Activated T-cell treated with anti-CD3 and anti-CD28 coated beads, Interleukin-2, amount 50 U/mL, for 4 hours (primary cell): ENCODE measurements around the gene MYBPH. TPM values are rescaled to one million over a fixed set of nuclear protein-coding genes. Genes with fewer than 3 reads are reported as not detected.

Experiments used
- ATAC-seq, 2 donors: fragments of 200-7000 bp; cut with Tn5 transposase; one replicate each; pipeline ENCODE4 v1.10.0; 2021
- DNase-seq: peaks from one replicate; pipeline ENCODE4 v3.0.0-alpha.2; 2020
- H3K27me3 Mint-ChIP-seq: one replicate; pipeline ENCODE4 v1.8.0; 2021; ENCODE audit warnings: low read depth, mixed read lengths
- H3K36me3 Mint-ChIP-seq: one replicate; pipeline ENCODE4 v1.8.0; 2022; ENCODE audit warnings: mixed read lengths; ENCODE audit not compliant: insufficient read depth
- H3K4me1 Mint-ChIP-seq: one replicate; pipeline ENCODE4 v1.8.0; 2021; ENCODE audit warnings: low read depth, mixed read lengths
- H3K4me3 Mint-ChIP-seq: one replicate; pipeline ENCODE4 v1.8.0; 2021; ENCODE audit warnings: mild to moderate bottlenecking, moderate library complexity, mixed read lengths
- H3K9me3 Mint-ChIP-seq: one replicate; pipeline ENCODE4 v1.8.0; 2021; ENCODE audit warnings: mixed read lengths
- total RNA-seq, 3 donors: library from RNA; stranded (reverse); gene quantifications; one replicate each; pipeline ENCODE4 v1.2.1, GENCODE V29; 2021

MYBPH gene
- total RNA-seq, 3 donors from 2014 or later: not detected

DNA sequence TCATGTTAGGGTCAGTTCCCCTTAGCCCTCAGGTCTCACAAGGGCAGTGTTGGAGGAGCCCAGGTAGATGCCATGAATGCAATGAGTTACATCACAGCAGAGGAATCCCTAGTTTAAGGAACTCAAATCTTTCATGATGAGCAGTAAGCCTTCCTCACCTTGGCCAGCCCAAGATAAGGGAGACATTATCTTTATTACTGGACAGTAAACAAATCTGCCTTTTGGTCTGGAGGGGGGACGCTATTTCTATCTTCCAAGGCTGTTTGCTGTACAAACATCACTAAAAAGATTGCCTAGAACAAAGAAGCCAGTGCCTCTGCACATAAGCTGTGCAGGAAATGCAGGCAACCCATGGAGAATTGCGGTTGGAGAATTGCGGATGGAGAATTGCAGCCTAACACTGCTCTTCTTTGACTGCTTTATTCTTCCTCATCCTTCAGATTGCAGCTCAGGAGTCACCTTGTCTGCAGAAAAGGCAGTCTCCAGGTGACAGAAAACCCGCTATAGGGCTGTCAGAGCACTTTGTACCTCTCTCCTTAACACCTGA is 13.1 kb upstream of the MYBPH start:
- Mint-ChIP-seq H3K4me3 (no peak overlapping the region), H3K36me3 (no peaks in the 10 kb centered on the region), H3K9me3 (no peaks in the 10 kb centered on the region), H3K27me3 (peaks cover 2% of the 10 kb centered on the region), H3K4me1 (no peaks in the 10 kb centered on the region)
- DNase-seq: no peak
- no peak for ATAC-seq

DNA sequence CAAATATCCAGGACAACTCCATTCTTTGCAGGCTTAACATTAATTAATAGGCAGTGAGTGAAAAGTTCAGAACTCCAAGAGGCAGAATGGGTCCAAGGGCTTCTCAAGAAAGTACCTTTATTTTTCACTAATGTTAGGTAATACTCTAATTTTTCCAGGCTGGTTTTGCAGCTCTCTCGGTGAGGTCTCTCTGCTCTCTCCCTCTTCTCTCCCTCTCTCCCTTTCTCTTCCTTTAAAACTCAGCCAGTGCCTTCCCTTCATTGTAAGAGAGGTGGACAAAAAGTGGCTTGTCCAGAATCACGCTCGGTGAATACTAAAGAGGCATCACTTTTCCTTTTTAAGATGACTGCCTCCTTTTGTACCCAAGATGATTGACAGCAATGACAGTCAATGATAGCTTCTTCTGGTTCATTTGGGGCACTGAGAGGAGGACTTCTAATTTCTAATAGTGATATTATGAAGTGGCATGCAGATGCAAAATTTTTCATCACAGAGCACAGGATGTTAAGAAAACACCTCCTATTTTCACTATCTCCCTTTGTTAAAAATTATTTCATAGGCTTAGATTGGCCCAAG is 12.2 kb upstream of the MYBPH start:
- no peaks in the 10 kb centered on the region for H3K4me1 Mint-ChIP-seq
- DNase-seq (no peak), ATAC-seq (no peak)
- H3K9me3 Mint-ChIP-seq: no peaks in the 10 kb centered on the region
- H3K4me3 Mint-ChIP-seq: no peak overlapping the region
- no peaks in the 10 kb centered on the region for H3K36me3 Mint-ChIP-seq
- peaks cover 2% of the 10 kb centered on the region for H3K27me3 Mint-ChIP-seq

DNA sequence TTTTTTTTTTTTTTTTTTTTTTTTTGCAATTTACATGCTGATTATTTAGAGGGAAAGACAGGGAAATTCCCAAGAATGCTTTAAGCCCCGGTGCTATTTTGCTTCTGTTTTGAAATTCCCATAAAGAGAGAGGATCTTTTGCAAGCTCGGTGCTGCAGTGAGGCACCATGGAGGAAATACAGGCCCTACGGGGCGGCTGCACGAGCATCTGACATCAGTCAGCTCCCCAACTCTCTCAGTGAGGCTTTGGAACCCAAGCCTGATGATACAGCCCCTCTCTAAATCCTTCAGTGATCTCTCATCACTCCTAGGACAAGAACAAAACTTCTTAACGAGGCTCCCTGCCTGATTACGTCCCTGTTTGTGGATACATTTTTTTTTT is 11.7 kb upstream of the MYBPH start:
- H3K36me3 Mint-ChIP-seq: no peaks in the 10 kb centered on the region
- DNase-seq (no peak), ATAC-seq (no peak)
- no peaks in the 10 kb centered on the region for H3K9me3 Mint-ChIP-seq
- H3K4me3 Mint-ChIP-seq: no peak overlapping the region
- peaks cover 2% of the 10 kb centered on the region for H3K27me3 Mint-ChIP-seq
- H3K4me1 Mint-ChIP-seq: no peaks in the 10 kb centered on the region

DNA sequence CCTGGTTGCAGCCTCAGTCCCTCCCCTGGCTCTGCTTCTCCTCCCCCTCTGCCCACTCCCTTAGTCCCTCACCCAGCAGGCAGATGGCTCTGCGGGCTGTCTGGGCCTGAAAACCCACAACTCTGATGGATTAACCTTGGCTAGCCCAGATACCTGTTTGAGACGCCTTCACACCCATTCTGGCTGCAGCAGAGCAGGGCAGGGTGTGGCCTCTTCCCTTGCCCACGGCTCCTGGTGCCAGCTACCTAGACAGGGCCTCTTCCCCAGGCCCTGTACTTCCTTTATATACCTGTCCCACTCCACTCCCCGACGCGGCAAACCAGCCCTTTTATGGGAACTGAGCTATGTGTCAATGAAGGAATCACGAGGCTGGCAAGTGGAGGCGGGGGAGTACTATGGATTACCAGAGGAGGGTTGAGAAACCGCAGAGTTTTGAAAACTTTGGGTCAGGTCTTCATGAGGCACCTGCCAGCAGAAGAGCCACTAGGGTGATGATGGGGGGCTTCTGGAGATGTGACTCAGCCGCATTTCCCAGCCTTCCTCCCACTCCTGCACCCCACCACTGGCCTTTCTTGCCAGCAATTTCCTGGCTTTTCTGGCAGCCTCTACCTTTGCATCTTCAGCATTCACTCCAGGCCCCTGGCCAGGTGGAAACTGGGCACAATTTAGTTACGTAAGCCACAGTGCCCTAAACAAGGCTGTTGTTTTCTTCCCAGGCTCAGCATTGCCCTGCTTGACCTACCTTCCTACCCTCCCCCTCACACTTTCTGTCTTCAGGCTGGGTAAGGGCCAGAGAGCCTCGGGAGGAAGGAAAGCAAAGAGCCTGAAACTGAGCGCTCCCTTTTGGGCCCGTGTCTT is 11.0 kb upstream of the MYBPH start, which contains the start of gene CHI3L1:
Gene CHI3L1, minus strand, starts transcription at position 259 of the 858 bp plus-strand sequence. Its CDS starts 81 bp downstream, at position 178.
- ATAC-seq: no peak
- Mint-ChIP-seq H3K36me3 (no peaks in the 10 kb centered on the region), H3K4me3 (no peak within 1 kb of the TSS), H3K27me3 (peaks cover 2% of the 10 kb centered on the region), H3K9me3 (no peaks in the 10 kb centered on the region), H3K4me1 (no peaks in the 10 kb centered on the region)
- DNase-seq: no peak

DNA sequence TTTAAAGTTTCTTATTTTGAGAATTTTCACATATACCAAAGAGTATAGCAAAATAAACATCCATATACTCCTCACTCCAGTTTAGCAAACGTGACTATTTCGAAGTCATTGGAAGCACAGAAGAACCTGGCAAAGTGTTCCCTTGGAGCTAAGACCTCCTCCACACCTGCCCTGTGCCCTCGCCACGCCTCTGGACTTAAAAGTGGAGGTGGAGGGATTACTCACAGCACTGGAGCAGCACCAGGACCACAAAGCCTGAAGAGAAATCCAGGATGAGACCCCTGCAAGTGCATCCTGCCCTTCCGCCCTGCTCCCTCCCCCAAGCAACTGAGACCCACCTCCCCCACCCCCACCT is 10.4 kb upstream of the MYBPH start:
- Mint-ChIP-seq H3K4me1 (no peaks in the 10 kb centered on the region), H3K36me3 (no peaks in the 10 kb centered on the region), H3K27me3 (peaks cover 2% of the 10 kb centered on the region), H3K4me3 (no peak overlapping the region), H3K9me3 (no peaks in the 10 kb centered on the region)
- DNase-seq (no peak), ATAC-seq (no peak)

DNA sequence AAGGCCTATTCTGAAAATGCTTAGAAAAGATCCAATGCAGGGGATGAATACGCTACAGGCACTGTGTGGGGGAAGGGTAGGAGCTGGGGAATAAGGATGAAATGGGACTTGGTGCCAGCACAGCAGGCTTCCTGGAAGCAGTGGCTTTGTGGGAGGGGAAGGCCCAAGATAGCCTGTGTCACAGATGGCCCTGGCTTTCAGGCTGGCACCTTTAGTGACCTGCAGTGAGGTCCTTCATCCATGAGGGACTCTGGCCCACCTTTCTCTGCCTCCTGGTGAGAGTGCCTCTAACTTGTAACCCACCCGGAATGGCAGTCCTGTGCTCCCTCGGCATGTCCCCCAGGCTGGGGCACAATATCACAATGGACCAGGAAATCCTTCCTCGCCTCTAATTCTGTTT is 10.0 kb upstream of the MYBPH start:
- no peak overlapping the region for H3K4me3 Mint-ChIP-seq
- ATAC-seq (no peak), DNase-seq (no peak)
- peaks cover 2% of the 10 kb centered on the region for H3K27me3 Mint-ChIP-seq
- no peaks in the 10 kb centered on the region for H3K9me3 Mint-ChIP-seq
- no peaks in the 10 kb centered on the region for H3K4me1 Mint-ChIP-seq
- H3K36me3 Mint-ChIP-seq: no peaks in the 10 kb centered on the region

DNA sequence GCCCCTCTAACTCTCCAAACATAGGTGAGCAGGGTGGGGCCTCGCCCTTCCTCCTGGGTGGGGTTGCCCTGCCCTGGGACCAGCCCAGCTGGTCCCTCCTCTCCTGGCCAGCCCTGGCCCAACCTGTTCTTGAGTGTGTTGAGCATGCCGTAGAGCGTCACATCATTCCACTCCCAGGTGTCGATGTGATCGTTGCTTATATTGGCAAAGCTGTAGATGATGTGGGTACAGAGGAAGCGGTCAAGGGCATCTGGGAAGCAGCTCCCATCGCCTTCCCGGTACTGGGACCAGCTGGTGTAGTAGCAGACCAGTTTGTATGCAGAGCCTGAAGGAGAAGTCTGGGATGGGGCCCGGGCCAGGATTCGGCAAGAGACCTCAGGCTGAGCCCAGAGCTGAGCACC is 9.4 kb upstream of the MYBPH start:
- DNase-seq: no peak
- Mint-ChIP-seq H3K4me3 (no peak overlapping the region), H3K27me3 (peaks cover 2% of the 10 kb centered on the region), H3K4me1 (no peaks in the 10 kb centered on the region), H3K9me3 (no peaks in the 10 kb centered on the region), H3K36me3 (no peaks in the 10 kb centered on the region)
- ATAC-seq: no peak

DNA sequence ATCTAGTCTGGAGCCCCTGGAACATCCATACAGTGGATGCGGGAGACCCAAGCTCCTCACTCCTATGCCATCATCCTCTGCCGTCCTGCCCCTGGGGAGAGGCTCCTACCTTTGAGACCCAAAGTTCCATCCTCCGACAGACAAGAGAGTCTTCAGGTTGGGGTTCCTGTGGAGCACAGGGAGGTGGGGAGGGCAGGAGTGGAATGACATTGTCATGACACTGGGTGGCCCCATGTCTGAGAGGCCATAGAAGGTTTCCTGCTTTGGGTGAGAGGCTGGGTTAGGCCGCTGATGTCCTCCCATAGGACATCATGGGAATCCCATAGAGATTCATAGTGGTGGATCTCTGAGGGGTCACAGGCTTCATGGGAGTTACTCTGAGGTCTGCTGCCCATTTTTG is 8.8 kb upstream of the MYBPH start:
- no peak overlapping the region for H3K4me3 Mint-ChIP-seq
- no peak for ATAC-seq
- no peaks in the 10 kb centered on the region for H3K4me1 Mint-ChIP-seq
- H3K27me3 Mint-ChIP-seq: peaks cover 2% of the 10 kb centered on the region
- no peaks in the 10 kb centered on the region for H3K9me3 Mint-ChIP-seq
- H3K36me3 Mint-ChIP-seq: no peaks in the 10 kb centered on the region
- DNase-seq: no peak

DNA sequence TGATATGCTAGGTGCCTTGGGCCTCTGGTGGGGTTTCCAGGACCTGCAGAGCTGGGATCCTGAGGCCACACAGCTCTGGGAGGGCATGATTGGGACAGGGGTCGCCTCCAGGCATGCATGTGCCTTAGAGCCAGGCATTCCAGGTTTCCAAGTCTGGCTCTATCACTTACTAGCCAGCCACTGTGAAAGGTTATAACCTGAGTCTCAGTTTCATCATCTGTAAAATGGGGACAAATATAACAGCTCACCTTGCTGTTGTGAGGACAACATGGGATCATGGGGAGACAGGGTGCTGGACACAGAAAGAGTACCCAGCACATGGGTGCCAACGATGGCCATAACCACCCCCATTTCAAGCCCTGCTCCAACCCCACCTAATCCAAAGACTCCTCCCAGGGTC is 8.2 kb upstream of the MYBPH start:
- H3K9me3 Mint-ChIP-seq: no peaks in the 10 kb centered on the region
- no peak for DNase-seq
- H3K27me3 Mint-ChIP-seq: peaks cover 2% of the 10 kb centered on the region
- H3K36me3 Mint-ChIP-seq: no peaks in the 10 kb centered on the region
- H3K4me3 Mint-ChIP-seq: no peak overlapping the region
- ATAC-seq: no peak
- no peaks in the 10 kb centered on the region for H3K4me1 Mint-ChIP-seq

DNA sequence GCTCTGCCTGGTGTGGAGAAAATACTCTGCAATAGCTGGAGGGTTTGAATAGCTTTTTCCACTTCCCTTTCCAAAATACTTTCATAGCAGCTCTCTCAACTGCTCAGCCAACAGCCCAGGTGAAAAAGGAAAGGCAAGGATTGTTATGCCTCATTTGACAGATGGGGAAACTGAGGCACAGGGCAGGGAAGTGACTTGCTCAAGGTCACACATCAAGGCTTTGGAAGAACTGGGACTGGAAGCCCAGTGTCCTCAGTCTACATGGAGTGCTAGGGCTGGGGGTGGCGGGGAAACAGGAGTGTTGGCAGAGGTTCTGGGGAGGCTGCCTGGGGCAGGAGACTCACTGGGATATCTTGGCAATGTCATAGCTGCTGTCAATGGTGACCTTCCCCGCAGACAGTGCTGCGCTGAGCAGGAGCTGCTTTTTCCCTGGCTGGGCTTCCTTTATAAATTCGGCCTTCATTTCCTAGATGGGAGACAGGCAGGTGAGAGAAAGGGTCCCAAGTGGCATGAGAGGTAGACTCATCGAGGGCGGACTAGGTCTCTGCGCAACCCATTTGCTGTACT is 6.8 kb upstream of the MYBPH start:
- ATAC-seq (no peak), DNase-seq (no peak)
- Mint-ChIP-seq H3K36me3 (no peaks in the 10 kb centered on the region), H3K4me3 (no peak overlapping the region), H3K27me3 (peaks cover 4% of the 10 kb centered on the region), H3K9me3 (no peaks in the 10 kb centered on the region), H3K4me1 (no peaks in the 10 kb centered on the region)

DNA sequence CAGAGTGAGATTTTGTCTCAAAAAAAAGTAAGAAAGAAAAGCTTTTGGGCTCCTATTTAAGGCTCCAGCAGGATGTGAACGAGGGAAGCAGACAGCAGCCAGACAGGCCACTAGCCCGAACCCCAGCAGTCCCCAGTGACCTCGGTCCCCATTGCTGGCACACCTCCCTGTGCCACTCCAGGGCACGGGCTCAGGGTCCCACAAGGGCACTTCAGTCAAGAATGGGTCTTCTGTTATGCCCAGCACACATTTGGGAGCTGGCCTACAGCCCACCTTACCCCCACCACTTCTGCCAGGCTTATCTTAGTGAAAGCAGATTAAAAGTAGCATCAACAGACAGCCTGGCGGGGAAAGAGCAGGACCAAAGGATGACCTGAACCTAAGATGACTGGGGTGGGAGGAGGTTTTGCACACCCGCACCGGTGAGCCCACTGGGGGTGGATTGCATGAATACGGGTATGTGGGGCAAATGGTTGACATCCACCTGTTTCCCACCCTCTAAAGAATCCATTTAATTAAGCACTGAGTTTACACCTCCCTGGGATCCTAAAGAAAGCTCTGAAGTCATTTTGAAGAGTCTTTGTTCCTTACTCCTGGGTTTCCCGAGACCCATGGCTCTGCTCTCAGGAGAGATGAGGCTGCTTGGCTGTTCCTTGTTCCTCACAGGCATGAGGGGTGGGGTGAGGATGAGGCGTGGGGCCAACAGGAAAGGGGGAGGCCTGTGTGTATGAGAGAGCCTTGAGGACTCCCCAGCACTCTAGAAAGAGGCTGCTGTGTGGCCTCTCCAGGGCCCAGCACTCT is 6.2 kb upstream of the MYBPH start:
- H3K4me1 Mint-ChIP-seq: no peaks in the 10 kb centered on the region
- DNase-seq: no peak
- H3K9me3 Mint-ChIP-seq: no peaks in the 10 kb centered on the region
- no peaks in the 10 kb centered on the region for H3K36me3 Mint-ChIP-seq
- ATAC-seq: no peak
- H3K27me3 Mint-ChIP-seq: peaks cover 4% of the 10 kb centered on the region
- no peak overlapping the region for H3K4me3 Mint-ChIP-seq

DNA sequence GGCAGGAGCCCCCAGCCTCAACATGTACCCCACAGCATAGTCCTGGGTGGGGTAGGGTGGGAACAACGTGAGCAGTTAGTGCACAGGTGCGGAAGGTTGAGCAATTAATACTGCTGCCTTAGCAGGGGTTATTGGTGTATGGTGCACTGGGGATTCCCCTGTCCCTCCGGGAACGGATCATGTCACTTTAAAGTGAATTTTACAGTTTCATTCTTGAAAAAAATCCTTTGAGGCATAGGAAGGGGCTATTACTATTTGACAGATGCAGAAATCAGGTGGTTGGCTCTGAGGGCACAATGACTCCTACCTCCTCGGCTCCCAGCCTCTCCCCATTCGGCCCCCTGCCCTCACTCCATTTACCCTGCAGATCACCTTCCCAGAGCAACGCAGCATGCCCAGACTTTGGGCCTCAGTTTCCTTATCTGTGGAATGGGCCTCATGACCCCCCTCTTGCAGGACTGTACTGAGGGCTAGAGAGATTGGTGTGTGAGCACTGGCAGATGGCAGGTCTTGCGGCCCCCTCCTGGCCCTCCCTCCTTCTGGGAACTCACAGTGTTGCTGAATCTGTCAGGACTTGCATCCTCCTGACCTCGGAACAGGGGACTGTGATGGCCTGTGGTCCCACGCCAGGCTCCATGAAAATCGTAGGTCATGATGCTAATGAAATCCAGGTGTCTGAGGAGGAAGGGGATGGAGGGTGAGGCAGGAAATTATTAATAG is 5.1 kb upstream of the MYBPH start:
- Mint-ChIP-seq H3K27me3 (peaks cover 6% of the 10 kb centered on the region), H3K4me1 (no peaks in the 10 kb centered on the region), H3K36me3 (no peaks in the 10 kb centered on the region), H3K4me3 (no peak overlapping the region), H3K9me3 (no peaks in the 10 kb centered on the region)
- no peak for ATAC-seq
- DNase-seq: no peak

DNA sequence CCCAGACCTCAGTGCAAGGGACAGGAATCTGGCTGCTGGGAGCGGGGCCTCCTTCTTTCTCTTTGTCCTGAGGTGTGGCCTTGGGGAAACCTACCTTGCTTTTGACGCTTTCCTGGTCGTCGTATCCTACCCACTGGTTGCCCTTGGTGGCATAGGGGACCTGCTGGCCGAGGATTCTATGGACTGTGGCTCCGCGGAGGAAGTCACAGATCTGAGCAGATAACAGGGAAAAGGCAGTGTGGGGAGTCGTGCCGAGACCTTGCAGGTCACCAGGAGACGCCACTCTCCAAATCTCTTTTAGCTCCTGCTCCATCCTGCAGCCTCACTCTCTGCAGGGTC is 4.0 kb upstream of the MYBPH start:
- ATAC-seq: no peak
- no peak overlapping the region for H3K4me3 Mint-ChIP-seq
- H3K27me3 Mint-ChIP-seq: peaks cover 6% of the 10 kb centered on the region
- H3K36me3 Mint-ChIP-seq: no peaks in the 10 kb centered on the region
- H3K9me3 Mint-ChIP-seq: no peaks in the 10 kb centered on the region
- no peaks in the 10 kb centered on the region for H3K4me1 Mint-ChIP-seq
- DNase-seq: no peak
